Tibial artery (tissue), 4 donors: ENCODE results near the gene PDXK.

Experiments
- DNase-seq, 2 donors: peaks; one replicate each; pipeline ENCODE4 v3.0.0-alpha.2; 2019
- H3K27ac ChIP-seq, 2 donors: fragments of 200-600 bp; sonication (generic) in 1 of 2; 1 replicate in 1 of 2; 2 replicates in 1 of 2; pipeline ENCODE4 v1.5.1; 2018 to 2019; ENCODE audit warnings: mild to moderate bottlenecking in 1 of 2
- H3K27me3 ChIP-seq, 2 donors: fragments of 200-600 bp; sonication (generic) in 1 of 2; one replicate each; pipeline versions ENCODE4 v1.5.1 to v1.6.0; 2016 to 2019
- H3K36me3 ChIP-seq, 3 donors: fragments of 200-600 bp; sonication (generic) in 2 of 3; one replicate each; pipeline ENCODE4 v1.5.1; 2016 to 2019; ENCODE audit warnings: mild to moderate bottlenecking in 2 of 3
- H3K4me1 ChIP-seq, 4 donors: fragments of 200-600 bp; sonication (generic) in 2 of 4; 1 replicate in 3 of 4; 2 replicates in 1 of 4; pipeline ENCODE4 v1.5.1; 2016 to 2019
- H3K4me3 ChIP-seq, 2 donors: fragments of 200-600 bp; sonication (generic) in 1 of 2; 1 replicate in 1 of 2; 2 replicates in 1 of 2; pipeline ENCODE4 v1.5.1; 2018 to 2019; ENCODE audit warnings: mild to moderate bottlenecking in 2 of 2
- H3K9me3 ChIP-seq, 3 donors: fragments of 200-600 bp; sonication (generic) in 1 of 3; one replicate each; pipeline ENCODE4 v1.5.1; 2016 to 2019
- CTCF ChIP-seq, 2 experiments: fragments of 200-600 bp in 1 of 2; fragments of 450-650 bp in 1 of 2; IDR thresholded peaks; one replicate each; pipeline ENCODE4 v1.5.1; 2017 to 2019; ENCODE audit warnings: antibody characterized with exemption in 2 of 2, mild to moderate bottlenecking in 1 of 2, moderate library complexity in 1 of 2
- intact Hi-C: fragments of 100-400 bp; cut with DNase I; formaldehyde crosslinking; loops from one replicate; pipeline ENCODE4 v1.15.0; 2023; ENCODE audit warnings: low total_unique reads

Gene PDXK

GRCh38 chr21:43740497-43741156 is 21.7 kb downstream of the PDXK start:
- H3K36me3 ChIP-seq, result peaks cover 20 to 65% (median 33%) of the 10 kb centered on the region in 3 donors
- intact Hi-C loops, result no loop called here
- H3K27me3 ChIP-seq, result no peaks in the 10 kb centered on the region
- TF ChIP-seq CTCF (IDR thresholded peaks at IDR 0.05), result no peak
- DNase-seq, result peak; percentile 49 to 87
- peak overlapping the region; percentile 44 to 64 for H3K27ac ChIP-seq
- no peak overlapping the region for H3K4me3 ChIP-seq
- H3K9me3 ChIP-seq, result no peaks in the 10 kb centered on the region
- peaks cover 0 to 15% (median 0%) of the 10 kb centered on the region in 4 donors for H3K4me1 ChIP-seq

- no peaks in the 10 kb centered on the region for H3K9me3 ChIP-seq
- DNase-seq, result no peak
- intact Hi-C loops, result no loop called here
- H3K36me3 ChIP-seq, result peaks cover 27 to 66% (median 43%) of the 10 kb centered on the region in 3 donors
- no peak for TF ChIP-seq CTCF (IDR thresholded peaks at IDR 0.05)
- H3K27me3 ChIP-seq, result no peaks in the 10 kb centered on the region
- no peak overlapping the region for H3K27ac ChIP-seq
- no peak overlapping the region for H3K4me3 ChIP-seq
- H3K4me1 ChIP-seq, result peaks cover 0 to 12% (median 0%) of the 10 kb centered on the region in 4 donors
Observed at GRCh38 chr21:43741423-43742096, 22.6 kb downstream of the PDXK start.

- H3K27me3 ChIP-seq, result no peaks in the 10 kb centered on the region
- no peak for TF ChIP-seq CTCF (IDR thresholded peaks at IDR 0.05)
- intact Hi-C loops, result no loop called here
- H3K27ac ChIP-seq, result no peak overlapping the region
- peaks cover 40 to 73% (median 51%) of the 10 kb centered on the region in 3 donors for H3K36me3 ChIP-seq
- no peaks in the 10 kb centered on the region for H3K9me3 ChIP-seq
- DNase-seq, result no peak
- H3K4me3 ChIP-seq, result no peak overlapping the region
- peaks cover 0 to 12% (median 0%) of the 10 kb centered on the region in 4 donors for H3K4me1 ChIP-seq
Observed at GRCh38 chr21:43743947-43744346, 25.0 kb downstream of the PDXK start.

GRCh38 chr21:43744725-43745124 is 25.8 kb downstream of the PDXK start:
- intact Hi-C loops, result no loop called here
- Histone ChIP-seq H3K27ac (no peak overlapping the region), H3K27me3 (no peaks in the 10 kb centered on the region), H3K4me1 (peaks cover 0 to 12% (median 0%) of the 10 kb centered on the region in 4 donors), H3K4me3 (no peak overlapping the region), H3K9me3 (no peaks in the 10 kb centered on the region), H3K36me3 (peaks cover 41 to 81% (median 59%) of the 10 kb centered on the region in 3 donors)
- TF ChIP-seq CTCF (IDR thresholded peaks at IDR 0.05), result no peak
- no peak for DNase-seq

GRCh38 chr21:43745772-43746517 is 27.0 kb downstream of the PDXK start:
- Histone ChIP-seq H3K36me3 (peaks cover 45 to 93% (median 68%) of the 10 kb centered on the region in 3 donors), H3K27ac (no peak overlapping the region), H3K4me1 (peaks cover 0 to 6% (median 0%) of the 10 kb centered on the region in 4 donors), H3K27me3 (no peaks in the 10 kb centered on the region), H3K4me3 (no peak overlapping the region), H3K9me3 (no peaks in the 10 kb centered on the region)
- intact Hi-C loops, result no loop called here
- DNase-seq, result no peak
- TF ChIP-seq CTCF (IDR thresholded peaks at IDR 0.05), result no peak
